SK-N-SH (cell line): ENCODE data around the gene PRKCH. TPM values are rescaled to one million over a fixed set of nuclear protein-coding genes. Genes with fewer than 3 reads are reported as not detected.

Experiments
- CTCF ChIA-PET: fragments of 300-600, 350-600 bp; formaldehyde crosslinking; extraction: SDS; loops from one replicate; lab custom pipeline; 2021; lab: Yijun Ruan, JAX
- POLR2A ChIA-PET: fragments of 350-600 bp; sonication (Branson Sonifier 250); formaldehyde crosslinking; extraction: SDS; loops from one replicate; lab custom pipeline; 2020; ENCODE audit warnings: antibody characterized with exemption, inconsistent platforms; lab: Yijun Ruan, JAX
- DNase-seq: peaks from one replicate; pipeline ENCODE4 v3.0.0; 2012
- H2AFZ ChIP-seq: fragments of 200-600 bp; sonication (generic); 2 replicates; pipeline ENCODE4 v1.8.1; 2016; ENCODE audit warnings: antibody characterized with exemption, mild to moderate bottlenecking, low read depth
- H3F3A ChIP-seq: fragments of 200-600 bp; sonication (generic); replicated peaks from 2 replicates; pipeline ENCODE3; 2016; ENCODE audit warnings: antibody characterized with exemption, mild to moderate bottlenecking; ENCODE audit not compliant: insufficient read depth
- H3K27ac ChIP-seq, 2 experiments: fragments of 200-500 bp in 1 of 2; fragments of 200-600 bp in 1 of 2; sonication (Bioruptor generic) in 1 of 2; sonication (generic), shearing (Covaris generic) in 1 of 2; 2 replicates each; pipeline versions ENCODE4 v1.5.1 to v1.6.1; 2014 to 2016; ENCODE audit warnings: low read depth in 2 of 2, inconsistent platforms in 1 of 2, low read length in 1 of 2, mild to moderate bottlenecking in 1 of 2, mixed read lengths in 1 of 2
- H3K27me3 ChIP-seq: fragments of 200-600 bp; sonication (generic), shearing (Covaris generic); 2 replicates; pipeline ENCODE4 v1.6.1; 2016; ENCODE audit warnings: mixed run types; ENCODE audit not compliant: insufficient read depth
- H3K36me3 ChIP-seq, 2 experiments: fragments of 200-500 bp in 1 of 2; fragments of 200-600 bp in 1 of 2; sonication (Bioruptor generic) in 1 of 2; sonication (generic) in 1 of 2; replicated peaks in 1 of 2; 2 replicates each; pipeline versions ENCODE3 to v1.5.1; 2014 to 2016; ENCODE audit warnings: low read length in 1 of 2, mild to moderate bottlenecking in 1 of 2; ENCODE audit not compliant: insufficient read depth in 2 of 2, control insufficient read depth in 1 of 2
- H3K4me1 ChIP-seq, 2 experiments: fragments of 200-500 bp in 1 of 2; fragments of 200-600 bp in 1 of 2; sonication (Bioruptor generic) in 1 of 2; sonication (generic), shearing (Covaris generic) in 1 of 2; 2 replicates each; pipeline versions ENCODE4 v1.5.1 to v1.6.1; 2014 to 2016; ENCODE audit warnings: low read depth in 1 of 2, low read length in 1 of 2, mixed run types in 1 of 2; ENCODE audit not compliant: insufficient read depth in 2 of 2, control insufficient read depth in 1 of 2
- H3K4me2 ChIP-seq: fragments of 200-600 bp; sonication (generic), shearing (Covaris generic); 2 replicates; pipeline ENCODE4 v1.6.1; 2017; ENCODE audit warnings: mixed run types
- H3K4me3 ChIP-seq, 2 experiments: fragments of 200-500 bp in 1 of 2; fragments of 200-600 bp in 1 of 2; sonication (Bioruptor generic) in 1 of 2; sonication (generic), shearing (Covaris generic) in 1 of 2; 2 replicates each; pipeline versions ENCODE4 v1.5.1 to v1.8.1; 2014 to 2016; ENCODE audit warnings: low read depth in 2 of 2, inconsistent platforms in 1 of 2, low read length in 1 of 2, mild to moderate bottlenecking in 1 of 2, mixed read lengths in 1 of 2, moderate library complexity in 1 of 2
- H3K79me2 ChIP-seq: fragments of 200-600 bp; sonication (generic); 2 replicates; pipeline ENCODE4 v1.8.1; 2017; ENCODE audit warnings: mild to moderate bottlenecking; ENCODE audit not compliant: insufficient read depth
- H3K9ac ChIP-seq: fragments of 200-600 bp; sonication (generic); 2 replicates; pipeline ENCODE4 v1.6.1; 2017; ENCODE audit warnings: mixed run types
- H3K9me2 ChIP-seq: fragments of 200-600 bp; sonication (generic); 2 replicates; pipeline ENCODE4 v1.6.1; 2017; ENCODE audit warnings: mixed run types
- H3K9me3 ChIP-seq: fragments of 200-600 bp; sonication (generic); 2 replicates; pipeline ENCODE4 v1.6.1; 2017; ENCODE audit warnings: mixed run types, mild to moderate bottlenecking, moderate library complexity
- H4K20me1 ChIP-seq: fragments of 200-600 bp; sonication (generic); 2 replicates; pipeline ENCODE4 v1.6.1; 2017; ENCODE audit warnings: mild to moderate bottlenecking, mixed run types; ENCODE audit not compliant: insufficient read depth
- CHD2 ChIP-seq: fragments of 150-350 bp; IDR thresholded peaks from 2 replicates; pipeline ENCODE4 v1.6.1; 2018; ENCODE audit warnings: low read length; ENCODE audit not compliant: partially characterized antibody
- CTCF ChIP-seq: fragments of 200-600 bp; sonication (generic); IDR thresholded peaks from 2 replicates; pipeline ENCODE4 v1.6.1; 2017; ENCODE audit warnings: antibody characterized with exemption, mild to moderate bottlenecking, moderate library complexity
- ELF1 ChIP-seq: IDR thresholded peaks from 2 replicates; pipeline ENCODE4 v1.4.0; 2012
- EP300 ChIP-seq, 2 experiments: IDR thresholded peaks; 2 replicates each; pipeline versions ENCODE4 v1.4.0 to v1.6.1; 2012; ENCODE audit warnings: borderline replicate concordance in 1 of 2, low read depth in 1 of 2, low read length in 1 of 2
- EZH2phosphoT487 ChIP-seq: fragments of 200-600 bp; sonication (generic); IDR thresholded peaks from 2 replicates; pipeline ENCODE4 v1.6.1; 2017; ENCODE audit warnings: low read depth, mixed run types, mild to moderate bottlenecking, antibody characterized with exemption, moderate library complexity, borderline replicate concordance
- FOSL2 ChIP-seq: IDR thresholded peaks from 2 replicates; pipeline ENCODE4 v1.4.0; 2012; ENCODE audit warnings: low read depth, mild to moderate bottlenecking, moderate library complexity, borderline replicate concordance
- GATA2 ChIP-seq: sonication (generic); formaldehyde crosslinking; IDR thresholded peaks from 2 replicates; pipeline ENCODE4 v1.5.0; 2020; ENCODE audit warnings: mild to moderate bottlenecking, missing genetic modification reagents
- POLR2AphosphoS5 ChIP-seq: IDR thresholded peaks from 2 replicates; pipeline ENCODE4 v1.6.1; 2012; ENCODE audit warnings: low read depth, low read length
- RCOR1 ChIP-seq: fragments of 150-350 bp; IDR thresholded peaks from 2 replicates; pipeline ENCODE4 v1.6.1; 2017; ENCODE audit warnings: antibody characterized with exemption, low read length
- SIN3A ChIP-seq: IDR thresholded peaks from 2 replicates; pipeline ENCODE4 v1.6.1; 2012; ENCODE audit warnings: low read depth, mild to moderate bottlenecking, low read length, moderate library complexity, borderline replicate concordance
- SMC3 ChIP-seq: IDR thresholded peaks from 2 replicates; pipeline ENCODE4 v1.6.1; 2012; ENCODE audit warnings: low read depth, low read length, improper control_type of control experiment
- TEAD4 ChIP-seq: IDR thresholded peaks from 2 replicates; pipeline ENCODE4 v1.4.0; 2012; ENCODE audit warnings: mild to moderate bottlenecking, borderline replicate concordance; ENCODE audit not compliant: insufficient read depth
- WGBS: methylation state at CpG from one replicate; pipeline ENCODE4 v1.1.6; 2017; ENCODE audit warnings: low lambda C conversion rate; 5-methylcytosine and 5-hydroxymethylcytosine counted together
- polyA plus RNA-seq, 3 experiments: library from polyadenylated mRNA; depleted of rRNA; stranded (reverse); fragments of >200 nt; gene quantifications; 2 replicates each; pipeline ENCODE4 v1.2.3, GENCODE V29; 2012
- TF ChIP-seq, protein P1 (sequence below): IDR thresholded peaks from 2 replicates; pipeline ENCODE4 v1.4.0; 2012; ENCODE audit warnings: low read depth
- TF ChIP-seq, protein P2 (sequence below): fragments of 150-350 bp; IDR thresholded peaks from 2 replicates; pipeline ENCODE4 v1.6.1; 2017; ENCODE audit warnings: antibody characterized with exemption, low read length, low read depth, borderline replicate concordance
- TF ChIP-seq, protein P3 (sequence below): IDR thresholded peaks from 2 replicates; pipeline ENCODE4 v1.4.0; 2012; ENCODE audit warnings: low read depth, borderline replicate concordance

PRKCH gene
- polyA plus RNA-seq, 1 of the 3 experiments (the other 2 are of a cell fraction) = 4.2 TPM

DNA sequence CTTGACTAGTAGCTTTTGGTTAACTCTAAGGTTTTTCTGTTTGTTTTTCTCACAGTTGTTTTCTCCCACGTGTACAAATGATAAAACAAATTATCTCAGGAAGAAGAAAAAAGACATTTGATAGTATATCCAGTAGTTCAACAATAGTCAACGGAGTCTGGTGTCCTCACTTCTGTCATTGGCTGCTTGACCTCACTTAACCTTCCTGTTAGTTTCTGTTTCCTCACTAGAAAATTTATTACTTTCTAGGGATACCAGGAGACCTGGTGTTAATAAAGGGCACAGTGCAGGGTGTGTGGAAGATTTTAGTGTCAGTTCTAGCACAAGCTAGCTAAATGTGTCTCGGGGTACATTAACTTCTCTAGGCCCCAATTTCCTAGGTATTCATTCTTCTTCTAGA is 116.0 kb downstream of the PRKCH start:
- WGBS = 63% methylated on average over 3 of the region's 3 CpGs
- H3F3A ChIP-seq = no peaks in the 10 kb centered on the region
- H4K20me1 ChIP-seq = no peaks in the 10 kb centered on the region
- no peaks in the 10 kb centered on the region for H3K9me2 ChIP-seq
- H3K9ac ChIP-seq = no peak overlapping the region
- H3K36me3 ChIP-seq = no peaks in the 10 kb centered on the region
- no peak for TF ChIP-seq EZH2phosphoT487
- no peak for TF ChIP-seq SIN3A
- TF ChIP-seq, protein P1, sequence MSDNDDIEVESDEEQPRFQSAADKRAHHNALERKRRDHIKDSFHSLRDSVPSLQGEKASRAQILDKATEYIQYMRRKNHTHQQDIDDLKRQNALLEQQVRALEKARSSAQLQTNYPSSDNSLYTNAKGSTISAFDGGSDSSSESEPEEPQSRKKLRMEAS = no peak
- TF ChIP-seq RCOR1 = no peak
- TF ChIP-seq, protein P2, sequence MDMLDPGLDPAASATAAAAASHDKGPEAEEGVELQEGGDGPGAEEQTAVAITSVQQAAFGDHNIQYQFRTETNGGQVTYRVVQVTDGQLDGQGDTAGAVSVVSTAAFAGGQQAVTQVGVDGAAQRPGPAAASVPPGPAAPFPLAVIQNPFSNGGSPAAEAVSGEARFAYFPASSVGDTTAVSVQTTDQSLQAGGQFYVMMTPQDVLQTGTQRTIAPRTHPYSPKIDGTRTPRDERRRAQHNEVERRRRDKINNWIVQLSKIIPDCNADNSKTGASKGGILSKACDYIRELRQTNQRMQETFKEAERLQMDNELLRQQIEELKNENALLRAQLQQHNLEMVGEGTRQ = no peak
- no peak for TF ChIP-seq ELF1
- no peak for TF ChIP-seq SMC3
- TF ChIP-seq CTCF = no peak
- TF ChIP-seq POLR2AphosphoS5 = no peak
- no peak for TF ChIP-seq GATA2 (CRISPR knock-in tag)
- no peak for TF ChIP-seq TEAD4
- no peak overlapping the region for H3K4me3 ChIP-seq
- no peaks in the 10 kb centered on the region for H3K79me2 ChIP-seq
- POLR2A ChIA-PET = no interaction called here
- DNase-seq = no peak
- CTCF ChIA-PET = interaction anchor here (1.0 kb wide), 1 partner anchor 115 kb away, joined by 3 read pairs; no protein-coding TSS in a partner anchor
- H2AFZ ChIP-seq = no peak overlapping the region
- H3K4me2 ChIP-seq = no peak overlapping the region
- no peak overlapping the region for H3K27ac ChIP-seq
- H3K27me3 ChIP-seq = no peaks in the 10 kb centered on the region
- H3K4me1 ChIP-seq = peaks cover 0 to 24% of the 10 kb centered on the region in 2 experiments; a peak in 1 of 4 replicates
- no peaks in the 10 kb centered on the region for H3K9me3 ChIP-seq

GRCh38 chr14:61438036-61438435 is 116.7 kb downstream of the PRKCH start:
- POLR2A ChIA-PET = no interaction called here
- WGBS = 81% methylated on average over 6 of the region's 6 CpGs

More at GRCh38 chr14:61438036-61438435, 116.7 kb downstream of the PRKCH start:
- H2AFZ ChIP-seq = no peak overlapping the region; the same call in 1 of the 2 replicates
- no peak for DNase-seq
- H3K27me3 ChIP-seq = no peaks in the 10 kb centered on the region
- no peaks in the 10 kb centered on the region for H3K9me2 ChIP-seq
- peaks cover 0 to 24% of the 10 kb centered on the region in 2 experiments; a peak in 1 of 4 replicates for H3K4me1 ChIP-seq
- CTCF ChIA-PET = interaction anchor here (1.0 kb wide), 1 partner anchor 116 kb away, joined by 3 read pairs; no protein-coding TSS in a partner anchor
- no peaks in the 10 kb centered on the region for H3K36me3 ChIP-seq
- H4K20me1 ChIP-seq = no peaks in the 10 kb centered on the region
- no peak overlapping the region for H3K4me2 ChIP-seq
- no peaks in the 10 kb centered on the region for H3K9me3 ChIP-seq
- H3K9ac ChIP-seq = no peak overlapping the region
- no peak overlapping the region for H3K27ac ChIP-seq
- H3K79me2 ChIP-seq = no peaks in the 10 kb centered on the region
- TF ChIP-seq CHD2 (no peak), EP300 (IDR thresholded peaks at IDR 0.05; ENCODE audit: borderline replicate concordance in 1 of 2, low read depth in 1 of 2, low read length in 1 of 2) (no peak), FOSL2 (no peak)
- TF ChIP-seq, protein P3, sequence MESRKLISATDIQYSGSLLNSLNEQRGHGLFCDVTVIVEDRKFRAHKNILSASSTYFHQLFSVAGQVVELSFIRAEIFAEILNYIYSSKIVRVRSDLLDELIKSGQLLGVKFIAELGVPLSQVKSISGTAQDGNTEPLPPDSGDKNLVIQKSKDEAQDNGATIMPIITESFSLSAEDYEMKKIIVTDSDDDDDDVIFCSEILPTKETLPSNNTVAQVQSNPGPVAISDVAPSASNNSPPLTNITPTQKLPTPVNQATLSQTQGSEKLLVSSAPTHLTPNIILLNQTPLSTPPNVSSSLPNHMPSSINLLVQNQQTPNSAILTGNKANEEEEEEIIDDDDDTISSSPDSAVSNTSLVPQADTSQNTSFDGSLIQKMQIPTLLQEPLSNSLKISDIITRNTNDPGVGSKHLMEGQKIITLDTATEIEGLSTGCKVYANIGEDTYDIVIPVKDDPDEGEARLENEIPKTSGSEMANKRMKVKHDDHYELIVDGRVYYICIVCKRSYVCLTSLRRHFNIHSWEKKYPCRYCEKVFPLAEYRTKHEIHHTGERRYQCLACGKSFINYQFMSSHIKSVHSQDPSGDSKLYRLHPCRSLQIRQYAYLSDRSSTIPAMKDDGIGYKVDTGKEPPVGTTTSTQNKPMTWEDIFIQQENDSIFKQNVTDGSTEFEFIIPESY = no peak
- H3K4me3 ChIP-seq = no peak overlapping the region
- no peaks in the 10 kb centered on the region for H3F3A ChIP-seq
